Hepatocyte (in vitro differentiated cells): ENCODE data around the gene OSBP2.

ENCODE experiments used
- CTCF ChIP-seq: fragments of 200-600 bp; sonication (generic); IDR thresholded peaks from 2 replicates; pipeline ENCODE4 v1.5.1; 2016; ENCODE audit warnings: antibody characterized with exemption, mild to moderate bottlenecking; ENCODE audit not compliant: poor library complexity
- EZH2 ChIP-seq: fragments of 200-600 bp; sonication (generic); IDR thresholded peaks from 2 replicates; pipeline ENCODE4 v1.6.1; 2016; ENCODE audit warnings: antibody characterized with exemption, mild to moderate bottlenecking, borderline replicate concordance

- TF ChIP-seq CTCF (no peak), EZH2 (no peak)
Observed at GRCh38 chr22:30882974-30883533, 188.4 kb downstream of the OSBP2 start.
